Bone marrow (tissue), 2 donors: ENCODE results near the gene NPHP1.
"Not testable (repeated sequence)": the region's sequence is repeated elsewhere in the genome, so short reads cannot be mapped to it uniquely, and the experiment has no call there.

Source experiments
- DNase-seq, 2 donors: peaks; one replicate each; lab custom pipeline; 2025; lab: John Stamatoyannopoulos, UW

The NPHP1 gene

DNA sequence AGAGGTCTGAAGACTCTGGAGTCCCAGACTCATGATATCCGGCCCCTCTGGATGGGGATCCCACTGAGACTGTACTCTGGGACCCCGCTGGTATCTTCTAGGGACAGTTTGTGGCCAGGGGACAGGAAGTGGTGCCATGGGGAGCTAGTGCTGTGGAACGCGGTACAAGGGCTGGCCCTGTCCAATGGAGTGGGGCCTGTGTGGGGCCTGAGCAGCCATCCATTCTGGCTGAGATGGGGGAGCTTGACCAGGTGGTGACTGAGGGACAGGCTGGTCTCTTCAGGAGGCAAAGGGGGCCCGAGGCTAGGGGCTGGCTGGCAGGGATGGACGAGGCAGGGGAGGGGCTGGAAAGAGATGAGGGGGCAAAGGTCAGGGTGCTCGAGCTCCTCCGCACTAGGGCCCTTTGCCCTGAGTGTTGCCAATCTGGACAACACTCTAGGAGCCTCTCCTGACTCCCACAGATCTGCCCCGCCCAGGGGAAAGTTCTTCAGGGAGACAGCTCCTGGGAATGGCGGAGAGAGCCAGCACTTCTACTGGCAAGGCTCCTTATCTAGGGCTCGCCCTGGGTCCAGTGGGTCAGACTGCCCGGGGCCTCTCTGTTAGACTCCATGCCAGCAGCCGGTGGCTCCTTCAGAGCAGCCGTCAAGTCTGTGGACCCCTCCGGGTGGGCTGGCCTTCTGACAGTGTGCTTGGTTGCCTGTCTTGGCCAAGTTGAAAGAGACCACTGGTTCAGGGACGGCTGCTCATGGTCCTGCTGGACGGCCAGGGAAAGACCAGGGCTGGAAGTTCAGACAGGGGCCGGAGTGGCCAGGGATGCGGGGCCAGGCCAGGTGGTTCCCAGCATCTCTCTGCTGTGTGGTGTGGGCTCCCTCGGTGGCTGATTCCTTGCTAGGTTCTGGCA lies 101.5 kb downstream of the NPHP1 start:
- no peak for DNase-seq

DNA sequence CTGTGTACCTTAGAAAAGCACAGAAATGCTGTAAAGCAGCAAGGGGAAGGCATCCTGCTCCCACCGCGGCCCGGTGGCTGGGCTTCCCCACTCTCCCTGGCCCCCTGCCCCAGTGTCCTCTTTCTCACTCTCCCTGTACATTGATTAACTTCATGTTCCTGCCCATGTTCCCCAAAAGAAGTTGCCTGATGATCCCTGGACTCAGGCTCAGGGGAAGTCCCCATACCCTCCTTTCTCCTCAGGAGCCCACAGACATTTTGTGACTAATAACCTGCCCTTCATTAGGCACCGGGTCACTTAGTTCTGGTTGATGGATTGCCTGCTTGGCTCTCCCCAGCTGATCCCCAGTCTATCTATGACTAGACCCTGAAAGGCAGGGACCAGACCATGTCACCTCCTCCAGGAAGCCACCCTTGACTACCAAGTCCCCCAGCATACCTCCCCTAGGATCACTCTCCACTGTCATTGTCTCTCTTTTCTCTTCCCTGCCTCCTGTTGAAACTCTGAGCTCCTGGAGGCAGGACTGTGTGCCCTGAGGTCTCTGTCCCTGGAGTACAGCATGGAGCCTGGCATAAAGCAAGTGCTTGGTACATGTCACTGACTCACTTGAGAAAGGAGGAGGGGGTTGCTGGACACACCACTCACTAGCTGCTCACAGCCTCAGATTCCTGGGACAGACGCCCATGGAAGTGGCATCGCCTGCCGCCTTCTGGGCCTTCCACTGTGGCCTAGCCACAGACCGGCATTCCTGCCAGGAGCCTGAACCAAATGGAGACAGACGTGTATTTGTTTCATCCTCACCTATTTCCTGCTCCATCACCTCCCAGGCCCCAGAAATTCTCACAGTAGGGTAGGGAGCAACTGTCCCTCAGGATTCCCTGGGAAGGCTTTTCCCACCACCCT lies 102.7 kb downstream of the NPHP1 start:
- no peak for DNase-seq

DNA sequence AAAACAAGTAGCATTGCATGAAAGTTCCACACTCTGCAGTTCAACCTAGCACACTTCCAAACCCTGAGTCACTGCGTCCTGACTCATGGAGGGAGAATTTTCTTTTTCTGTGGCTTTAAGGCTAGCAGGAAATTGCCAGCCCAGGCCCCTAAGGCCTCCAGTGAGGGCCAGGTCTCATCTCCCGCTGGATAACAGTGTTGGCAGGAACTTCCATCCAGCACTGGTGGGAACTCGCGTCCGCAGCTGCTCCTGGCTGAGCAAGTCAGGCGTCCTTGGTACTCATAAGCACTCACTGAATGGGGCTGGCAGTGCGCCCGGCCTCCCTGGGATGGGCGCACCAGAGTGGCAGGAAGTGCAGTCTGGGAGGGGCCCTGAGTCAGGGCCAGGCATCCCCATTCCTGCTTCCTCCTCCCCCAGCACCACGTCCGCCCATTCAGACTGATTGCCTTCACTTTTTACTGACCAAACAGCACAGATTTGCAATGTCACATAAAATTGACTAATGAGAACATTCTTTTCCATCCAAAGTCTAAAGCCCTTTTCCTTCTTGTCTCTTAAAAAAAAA lies 103.5 kb downstream of the NPHP1 start:
- DNase-seq, result peak; percentile 10 to 50

DNA sequence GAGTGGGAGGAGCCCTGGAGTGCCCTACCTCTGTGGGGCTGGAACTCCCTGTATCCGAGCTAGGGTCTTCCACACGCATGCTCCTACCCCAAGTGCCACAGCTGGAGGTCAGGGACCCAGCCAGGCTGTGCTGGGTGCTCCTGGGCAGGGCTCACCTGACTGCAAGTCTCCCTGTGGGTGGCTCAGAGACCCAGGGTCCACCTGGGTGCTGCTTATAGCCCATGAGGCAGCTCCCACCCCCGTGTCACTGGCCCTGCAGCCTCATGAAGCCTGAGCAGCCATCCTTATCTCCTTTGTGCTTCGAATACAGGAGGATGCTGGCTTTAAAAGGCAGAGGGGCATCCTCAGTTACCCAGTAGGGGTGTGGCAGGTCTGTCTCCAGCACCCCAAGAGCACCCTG lies 103.9 kb downstream of the NPHP1 start:
- DNase-seq, result not testable (repeated sequence)

DNA sequence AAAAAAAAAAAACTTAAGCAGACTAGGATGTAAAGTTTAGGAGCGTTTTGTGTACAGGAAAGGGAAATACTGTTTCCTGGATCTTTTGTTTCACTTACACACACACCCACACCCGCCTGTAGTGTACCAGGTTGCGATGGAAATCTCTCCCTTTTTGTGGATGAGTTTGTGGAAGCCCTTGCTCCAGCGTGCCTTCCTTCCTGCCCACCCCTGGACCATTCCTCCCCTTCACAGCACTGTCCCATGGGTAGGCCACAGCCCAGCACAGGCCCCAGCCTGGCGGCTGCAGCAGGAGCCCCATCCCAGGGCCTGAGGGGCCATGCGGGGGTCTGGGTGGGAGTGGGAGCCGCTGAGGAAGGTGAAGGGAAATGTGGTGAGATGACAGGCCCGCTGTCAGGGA lies 104.3 kb downstream of the NPHP1 start:
- DNase-seq, result no peak

DNA sequence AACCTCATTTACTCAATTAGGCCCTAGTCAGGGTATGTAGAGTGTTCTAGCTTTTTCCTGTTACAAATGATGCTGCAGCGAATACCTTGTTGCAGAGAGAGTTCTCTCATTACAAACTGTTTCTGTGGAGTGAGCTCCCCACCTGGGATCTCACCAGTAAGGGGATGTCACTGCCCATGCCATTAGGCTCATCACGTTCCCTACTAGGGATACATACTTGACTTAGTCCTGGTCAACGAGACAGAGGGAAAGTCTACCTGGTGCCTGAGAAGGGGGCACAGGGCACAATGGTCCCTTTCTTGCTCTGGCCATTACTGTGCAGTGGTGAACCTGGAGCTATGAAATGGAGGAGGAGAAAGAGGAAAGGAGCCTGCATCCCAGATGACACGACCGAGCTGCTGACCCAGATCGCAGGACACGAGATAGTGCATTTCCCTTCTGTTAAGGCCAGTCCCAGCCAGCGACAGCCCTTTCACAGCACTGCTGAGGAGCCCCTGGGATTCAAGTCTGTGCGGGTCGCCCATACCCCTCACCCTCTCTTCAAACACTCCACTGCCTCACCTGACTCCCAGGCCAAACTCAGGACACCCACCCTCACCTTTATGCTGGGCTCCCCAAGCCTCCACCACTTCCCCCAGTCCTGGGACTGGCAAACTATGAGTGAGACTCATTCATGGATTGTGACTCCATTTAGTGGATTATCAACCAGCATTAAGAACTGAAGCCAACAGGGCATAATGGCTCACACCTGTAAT lies 105.2 kb downstream of the NPHP1 start:
- no peak for DNase-seq

DNA sequence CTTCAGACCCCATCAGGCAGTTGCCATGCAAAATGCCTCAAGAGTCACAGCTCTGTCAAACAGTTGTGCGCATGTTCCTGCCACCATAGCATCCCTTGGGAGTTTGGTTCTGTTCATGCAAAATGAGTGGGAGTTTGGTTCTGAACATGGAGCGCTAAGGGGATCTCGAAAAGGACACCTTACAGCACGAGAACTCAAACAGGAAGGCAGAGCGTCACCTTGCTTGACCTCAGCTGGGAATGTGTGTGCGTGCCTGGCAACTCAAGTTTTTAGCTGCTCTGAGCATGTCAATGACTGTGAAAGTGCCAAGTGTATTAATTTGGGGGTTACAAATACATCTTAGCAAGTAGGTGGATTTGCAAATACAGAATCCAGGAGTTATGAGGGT lies 105.8 kb downstream of the NPHP1 start:
- no peak for DNase-seq

DNA sequence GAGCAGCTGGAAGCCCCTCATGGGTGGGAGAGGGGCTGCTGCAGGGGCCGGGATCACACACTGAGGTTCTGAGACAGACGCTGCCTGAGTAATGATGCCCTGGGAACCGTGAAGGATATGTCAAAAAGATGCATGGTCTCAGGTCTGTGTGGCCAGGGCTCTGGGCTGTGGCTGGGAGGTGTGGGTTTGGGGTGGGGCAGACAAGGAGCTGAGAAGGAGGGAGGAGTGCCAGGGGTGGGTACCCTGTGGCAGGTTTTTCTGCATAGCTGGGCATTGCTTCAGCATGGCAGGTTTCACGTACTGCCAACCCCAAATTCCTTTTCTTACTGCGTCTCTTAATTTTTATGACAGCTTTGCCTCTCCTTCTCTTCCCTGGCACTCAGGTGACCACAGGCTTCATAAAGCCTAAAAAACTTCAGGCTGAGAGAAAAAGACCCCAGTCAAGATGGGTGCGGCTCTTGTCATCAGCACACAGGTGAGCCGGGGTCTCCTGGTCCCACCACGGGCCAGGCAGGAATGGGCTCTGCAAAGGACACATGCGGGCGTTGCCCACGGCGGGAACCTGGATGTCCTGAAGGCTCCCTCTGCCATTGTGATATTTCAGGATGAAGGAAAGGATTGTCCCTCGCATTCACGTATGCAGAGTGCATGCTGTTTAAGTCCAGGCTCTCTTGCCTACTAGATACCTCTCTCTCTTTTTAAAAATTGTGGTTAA lies 107.2 kb downstream of the NPHP1 start:
- DNase-seq, result no peak

DNA sequence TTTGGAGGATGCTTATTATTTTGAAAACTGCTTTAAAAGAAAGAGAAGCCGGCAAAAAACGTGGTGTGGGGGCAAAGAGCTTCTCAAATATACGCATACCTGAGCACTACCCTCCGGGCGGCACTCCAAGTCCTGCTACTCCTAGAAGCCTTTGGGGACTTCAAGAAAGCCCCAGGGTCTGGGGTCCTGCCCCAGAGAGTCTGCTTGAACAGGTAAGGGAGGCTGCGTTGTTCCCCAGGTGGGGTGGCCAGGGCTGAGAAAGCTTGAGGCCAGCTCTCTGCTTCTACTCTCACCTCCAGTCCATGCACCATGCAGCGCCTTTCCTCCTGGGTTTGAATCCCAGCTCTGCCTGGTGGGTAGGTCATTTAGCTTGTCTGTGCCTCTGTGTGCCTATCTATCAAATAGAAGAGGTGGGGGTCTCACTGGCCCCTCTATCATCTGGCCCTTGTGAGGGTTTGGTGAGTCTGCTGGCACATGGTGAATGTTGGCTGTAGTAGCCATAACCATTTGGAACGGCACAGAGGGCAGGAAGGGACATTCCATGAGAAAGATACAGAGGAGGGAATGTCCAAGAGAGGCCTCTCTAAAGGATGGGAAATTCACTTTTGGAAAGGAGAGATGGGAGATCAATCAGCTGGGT lies 108.7 kb downstream of the NPHP1 start:
- no peak for DNase-seq

DNA sequence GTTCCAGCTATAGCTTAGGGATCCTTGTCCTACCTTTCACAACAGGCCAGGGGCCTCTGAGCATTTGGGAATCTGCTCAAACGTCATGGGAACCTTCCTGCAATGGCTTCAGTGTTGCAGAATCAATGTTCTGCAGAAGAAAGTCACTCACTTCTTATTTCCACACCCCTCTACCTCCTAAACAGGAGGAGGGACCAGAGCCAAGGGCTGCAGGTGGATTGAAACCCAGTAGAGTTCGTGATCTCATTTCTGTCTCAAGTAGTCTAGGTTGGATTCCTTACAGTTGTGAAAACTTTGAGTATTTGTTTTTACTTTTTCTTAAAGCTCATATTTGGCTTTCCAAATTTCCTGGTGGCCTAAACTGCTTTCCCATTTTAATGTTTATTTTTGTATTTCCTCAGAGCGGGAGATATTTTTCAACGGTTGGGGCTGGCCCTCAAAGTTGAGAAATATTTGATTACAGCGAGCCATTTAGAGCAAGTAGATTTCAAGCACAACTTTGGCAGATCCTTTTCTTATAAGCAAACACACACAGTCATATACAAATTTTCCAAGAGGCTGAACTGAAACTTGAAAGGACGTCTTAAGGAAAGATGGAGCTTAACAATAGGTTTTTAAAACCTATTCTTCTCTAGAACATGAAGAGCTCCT lies 109.8 kb downstream of the NPHP1 start:
- not testable (repeated sequence) for DNase-seq

DNA sequence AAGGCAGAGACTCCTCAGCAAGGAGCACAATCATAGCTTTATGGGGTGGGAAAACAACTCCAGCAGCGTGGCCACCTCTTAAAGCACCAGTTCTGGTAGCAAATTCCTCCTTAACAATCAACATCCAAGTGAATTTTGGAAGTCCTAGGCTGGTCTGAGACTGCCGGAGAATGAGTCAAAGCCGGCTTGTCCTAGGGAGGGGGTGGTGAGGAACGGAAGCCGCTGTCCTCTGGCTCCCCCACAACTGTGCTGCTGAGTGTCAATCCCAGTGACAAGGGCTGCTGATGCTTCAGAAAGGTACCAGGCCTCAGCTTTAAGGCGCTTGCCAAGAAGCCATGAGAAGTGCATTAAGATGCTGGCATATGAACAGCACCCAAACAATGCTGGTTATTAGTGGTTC lies 110.9 kb downstream of the NPHP1 start:
- not testable (repeated sequence) for DNase-seq

DNA sequence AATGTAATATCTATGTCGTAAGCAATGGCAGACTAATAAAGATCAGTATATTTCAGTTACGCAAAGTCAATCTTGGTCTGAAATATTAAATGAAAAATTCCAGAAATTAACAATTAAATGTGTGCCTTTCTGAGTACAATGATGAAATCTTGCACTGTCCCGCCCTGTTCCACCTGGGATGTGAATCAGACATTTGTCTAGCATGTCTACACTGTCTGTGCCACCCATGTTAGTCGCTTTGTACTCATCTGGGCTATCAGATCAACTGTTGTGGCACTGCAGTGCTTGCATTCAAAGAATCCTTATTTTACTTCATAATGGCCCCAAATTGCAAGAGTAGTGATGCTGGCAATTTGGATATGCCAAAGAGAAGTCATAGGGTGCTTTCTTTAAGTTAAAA lies 114.6 kb downstream of the NPHP1 start:
- not testable (repeated sequence) for DNase-seq

DNA sequence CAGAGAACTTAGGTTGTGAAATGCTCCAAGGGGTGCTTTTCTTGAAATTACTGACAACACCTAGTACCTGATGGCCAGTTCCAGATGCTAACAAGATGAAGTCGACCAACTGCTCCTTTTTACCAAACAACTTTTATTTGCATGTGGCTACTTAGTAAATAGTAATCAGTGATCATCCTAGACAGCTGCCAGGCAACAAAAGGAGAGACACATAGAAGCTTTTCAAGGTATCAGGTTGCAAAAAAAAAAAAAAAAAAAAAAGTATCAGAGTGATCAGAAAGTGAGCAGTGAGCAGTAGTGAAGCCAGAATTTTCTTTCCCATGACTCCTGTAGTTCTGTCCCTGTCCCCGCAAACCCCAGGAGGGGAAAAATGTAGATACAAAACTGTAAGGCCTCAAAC lies 121.1 kb downstream of the NPHP1 start:
- not testable (repeated sequence) for DNase-seq

DNA sequence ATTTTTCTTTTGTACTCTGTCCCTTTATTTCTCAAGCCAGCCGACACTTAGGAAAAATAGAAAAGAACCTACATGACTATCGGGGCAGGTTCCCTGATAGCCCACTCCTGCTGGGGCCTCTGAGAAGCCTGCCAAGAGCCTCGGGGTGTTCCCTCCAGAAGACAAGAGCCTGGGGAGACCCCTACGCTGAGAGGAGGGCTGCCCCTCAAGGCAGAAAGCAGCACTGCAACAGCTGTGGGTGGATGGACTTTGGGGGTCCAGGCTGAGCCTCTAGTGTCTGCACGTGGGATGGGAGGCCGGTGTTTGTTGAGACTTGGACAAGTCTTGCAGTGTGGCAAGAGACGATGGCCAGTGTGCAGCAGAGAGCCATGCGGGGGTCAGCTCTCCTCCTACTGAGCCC lies 121.7 kb downstream of the NPHP1 start:
- DNase-seq, result not testable (repeated sequence)

DNA sequence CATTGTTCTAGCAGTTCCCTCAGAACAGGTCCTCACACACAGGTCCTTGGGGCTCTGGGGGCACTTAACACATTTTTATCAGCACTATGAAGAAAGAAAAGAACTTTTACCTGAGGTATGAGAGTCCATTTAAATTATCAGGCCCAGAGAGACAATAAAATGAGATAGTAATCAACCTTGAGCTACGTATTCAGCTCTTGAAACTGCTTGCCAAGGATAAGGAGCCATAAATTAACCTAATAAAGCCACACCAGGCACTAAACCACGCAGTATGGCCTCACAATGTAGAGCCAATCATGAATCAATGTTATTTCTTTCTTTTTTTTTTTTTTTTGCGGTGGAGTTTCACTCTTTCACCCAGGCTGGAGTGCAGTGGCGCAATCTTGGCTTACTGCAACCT lies 126.7 kb downstream of the NPHP1 start:
- DNase-seq, result not testable (repeated sequence)

DNA sequence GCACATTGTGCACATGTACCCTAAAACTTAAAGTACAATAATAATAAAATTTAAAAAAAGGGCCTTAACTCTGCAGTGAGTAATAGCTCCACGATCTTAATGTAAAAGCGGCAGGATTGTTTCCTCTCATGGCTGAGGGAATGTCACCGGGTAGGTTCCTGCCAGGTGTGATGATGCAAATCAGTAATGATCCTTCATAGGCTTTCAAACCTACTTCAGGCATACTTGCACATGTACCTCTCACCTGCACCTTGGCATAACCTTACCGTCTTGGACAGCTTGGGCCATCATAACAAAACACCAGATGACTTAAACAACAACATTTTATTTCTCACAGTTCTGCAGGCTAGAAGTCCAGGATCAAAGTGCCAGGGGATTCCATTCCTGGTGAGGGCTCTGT lies 128.9 kb downstream of the NPHP1 start:
- not testable (repeated sequence) for DNase-seq
